ENCODE measurements around the gene RABL2B.

The RABL2B gene

DNA sequence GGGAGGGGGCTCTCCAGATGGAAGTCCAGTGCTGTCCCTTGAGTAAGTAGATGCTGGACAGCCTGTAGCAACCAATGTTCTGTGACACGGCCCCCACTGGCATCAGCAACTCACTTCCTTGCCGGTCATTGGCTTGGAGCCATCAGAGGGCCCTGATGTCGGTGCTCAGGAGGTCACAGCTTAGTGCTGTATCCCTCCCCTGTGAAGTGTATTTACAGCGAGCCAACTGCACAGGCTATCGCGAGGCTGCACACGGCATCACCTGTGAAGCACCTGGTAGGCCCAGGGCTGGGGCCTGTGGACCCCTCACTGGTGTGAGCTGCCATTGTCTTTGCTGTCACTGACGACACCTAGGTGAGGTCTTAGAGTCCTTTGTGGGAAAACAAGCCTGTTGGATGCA lies 58.8 kb downstream of the RABL2B start:
- H3K27me3 ChIP-seq (ENCODE audit: insufficient read depth, poor library complexity, severe bottlenecking) = no peaks in the 10 kb centered on the region
- H3K36me3 ChIP-seq (ENCODE audit: low read depth) = no peaks in the 10 kb centered on the region
- H3K9me3 ChIP-seq (ENCODE audit: severe bottlenecking) = no peaks in the 10 kb centered on the region
- DNase-seq (ENCODE audit: low spot score) = no peak
- ATAC-seq (ENCODE audit: low read depth) = no peak
- H3K27ac ChIP-seq (ENCODE audit: poor library complexity, severe bottlenecking) = no peak overlapping the region
- TF ChIP-seq CTCF (IDR thresholded peaks at IDR 0.05; ENCODE audit: poor library complexity, severe bottlenecking) = no peak
- H3K4me3 ChIP-seq (ENCODE audit: severe bottlenecking) = no peak overlapping the region
- no peaks in the 10 kb centered on the region for H3K4me1 ChIP-seq (ENCODE audit: insufficient read depth, poor library complexity, severe bottlenecking)

GRCh38 chr22:50723991-50724390 lies 59.4 kb downstream of the RABL2B start:
- no peaks in the 10 kb centered on the region for H3K36me3 ChIP-seq (ENCODE audit: low read depth)
- H3K9me3 ChIP-seq (ENCODE audit: severe bottlenecking) = no peaks in the 10 kb centered on the region
- DNase-seq (ENCODE audit: low spot score) (no peak), ATAC-seq (ENCODE audit: low read depth) (no peak)
- H3K27me3 ChIP-seq (ENCODE audit: insufficient read depth, poor library complexity, severe bottlenecking) = no peaks in the 10 kb centered on the region
- no peak for TF ChIP-seq CTCF (IDR thresholded peaks at IDR 0.05; ENCODE audit: poor library complexity, severe bottlenecking)
- H3K4me3 ChIP-seq (ENCODE audit: severe bottlenecking) = no peak overlapping the region
- no peak overlapping the region for H3K27ac ChIP-seq (ENCODE audit: poor library complexity, severe bottlenecking)
- no peaks in the 10 kb centered on the region for H3K4me1 ChIP-seq (ENCODE audit: insufficient read depth, poor library complexity, severe bottlenecking)

- Histone ChIP-seq H3K27me3 (ENCODE audit: insufficient read depth, poor library complexity, severe bottlenecking) (no peaks in the 10 kb centered on the region), H3K4me3 (ENCODE audit: severe bottlenecking) (no peak overlapping the region), H3K9me3 (ENCODE audit: severe bottlenecking) (no peaks in the 10 kb centered on the region), H3K36me3 (ENCODE audit: low read depth) (no peaks in the 10 kb centered on the region), H3K4me1 (ENCODE audit: insufficient read depth, poor library complexity, severe bottlenecking) (no peaks in the 10 kb centered on the region), H3K27ac (ENCODE audit: poor library complexity, severe bottlenecking) (no peak overlapping the region)
- ATAC-seq (ENCODE audit: low read depth) (no peak), DNase-seq (ENCODE audit: low spot score) (no peak)
- no peak for TF ChIP-seq CTCF (IDR thresholded peaks at IDR 0.05; ENCODE audit: poor library complexity, severe bottlenecking)
Observed at GRCh38 chr22:50722716-50723428, 60.6 kb downstream of the RABL2B start.

GRCh38 chr22:50722048-50722701 lies 61.3 kb downstream of the RABL2B start:
- no peak for TF ChIP-seq CTCF (IDR thresholded peaks at IDR 0.05; ENCODE audit: poor library complexity, severe bottlenecking)
- H3K27me3 ChIP-seq (ENCODE audit: insufficient read depth, poor library complexity, severe bottlenecking) = no peaks in the 10 kb centered on the region
- no peak overlapping the region for H3K27ac ChIP-seq (ENCODE audit: poor library complexity, severe bottlenecking)
- H3K36me3 ChIP-seq (ENCODE audit: low read depth) = no peaks in the 10 kb centered on the region
- no peaks in the 10 kb centered on the region for H3K9me3 ChIP-seq (ENCODE audit: severe bottlenecking)
- no peaks in the 10 kb centered on the region for H3K4me1 ChIP-seq (ENCODE audit: insufficient read depth, poor library complexity, severe bottlenecking)
- no peak for DNase-seq (ENCODE audit: low spot score)
- ATAC-seq (ENCODE audit: low read depth) = no peak
- no peak overlapping the region for H3K4me3 ChIP-seq (ENCODE audit: severe bottlenecking)

Measured in RWPE2 (cell line).